ENCODE results near the gene MED12.
"Not testable (repeated sequence)": the region's sequence is repeated elsewhere in the genome, so short reads cannot be mapped to it uniquely, and the experiment has no call there.

Gene MED12

GRCh38 chrX:71166461-71166860 lies 48.1 kb downstream of the MED12 start:
- no peak for FAIRE-seq

GRCh38 chrX:71167031-71167781 lies 48.8 kb downstream of the MED12 start:
- FAIRE-seq: no peak

GRCh38 chrX:71168134-71168533 lies 49.7 kb downstream of the MED12 start:
- no peak for FAIRE-seq

GRCh38 chrX:71169586-71169985 lies 51.2 kb downstream of the MED12 start:
- no peak for FAIRE-seq

- no peak for FAIRE-seq
Observed at GRCh38 chrX:71170660-71171059, 52.3 kb downstream of the MED12 start.

GRCh38 chrX:71171110-71171801 lies 52.9 kb downstream of the MED12 start:
- FAIRE-seq: no peak

- FAIRE-seq: no peak
Observed at GRCh38 chrX:71173440-71173839, 55.0 kb downstream of the MED12 start.

- no peak for FAIRE-seq
Observed at GRCh38 chrX:71174795-71175194, 56.4 kb downstream of the MED12 start.

GRCh38 chrX:71175531-71175930 lies 57.1 kb downstream of the MED12 start:
- FAIRE-seq: no peak

- no peak for FAIRE-seq
Observed at GRCh38 chrX:71177327-71177726, 58.9 kb downstream of the MED12 start.

- peak; percentile 48 for FAIRE-seq
Observed at GRCh38 chrX:71178908-71179307, 60.5 kb downstream of the MED12 start.

GRCh38 chrX:71180579-71181265 lies 62.3 kb downstream of the MED12 start:
- FAIRE-seq: not testable (repeated sequence)

GRCh38 chrX:71181558-71181909 lies 63.1 kb downstream of the MED12 start:
- FAIRE-seq: no peak

- peak; percentile 93 for FAIRE-seq
Observed at GRCh38 chrX:71181910-71182799, 63.8 kb downstream of the MED12 start.

GRCh38 chrX:71182871-71183270 lies 64.5 kb downstream of the MED12 start:
- no peak for FAIRE-seq

- FAIRE-seq: no peak
Observed at GRCh38 chrX:71183341-71183740, 64.9 kb downstream of the MED12 start.

- FAIRE-seq: no peak
Observed at GRCh38 chrX:71184092-71184491, 65.7 kb downstream of the MED12 start.

- FAIRE-seq: no peak
Observed at GRCh38 chrX:71184803-71185495, 66.6 kb downstream of the MED12 start.

- no peak for FAIRE-seq
Observed at GRCh38 chrX:71191248-71191647, 72.9 kb downstream of the MED12 start.
